Kidney (tissue), 14 donors: ENCODE data around the gene SLC7A7. TPM values are rescaled to one million over a fixed set of nuclear protein-coding genes. Genes with fewer than 3 reads are reported as not detected.
"Not testable (repeated sequence)": the region's sequence is repeated elsewhere in the genome, so short reads cannot be mapped to it uniquely, and the experiment has no call there.

Experiments used
- DNase-seq, 5 donors: peaks; one replicate each; pipeline ENCODE4 v3.0.0-alpha.2; 2013 to 2020
- FAIRE-seq: peaks from 2 replicates; lab custom pipeline; 2012; peaks lifted over from hg19 to GRCh38; lab: Jason Lieb, UNC
- H3K27ac ChIP-seq, 2 donors: one replicate each; pipeline ENCODE4 v1.7.0; 2013; ENCODE audit warnings: low read depth in 2 of 2, low read length in 2 of 2, inconsistent platforms in 1 of 2
- H3K27me3 ChIP-seq: one replicate; pipeline ENCODE4 v1.7.1; 2013; ENCODE audit warnings: low read length, inconsistent platforms; ENCODE audit not compliant: control insufficient read depth, insufficient read depth
- H3K36me3 ChIP-seq, 3 donors: one replicate each; pipeline versions ENCODE4 v1.7.0 to v1.7.1; 2013; ENCODE audit warnings: low read length in 3 of 3, control low read depth in 1 of 3, inconsistent platforms in 1 of 3; ENCODE audit not compliant: insufficient read depth in 3 of 3, control insufficient read depth in 2 of 3
- H3K4me1 ChIP-seq, 3 donors: one replicate each; pipeline versions ENCODE4 v1.7.0 to v1.7.1; 2013; ENCODE audit warnings: low read length in 3 of 3, inconsistent platforms in 1 of 3, low read depth in 1 of 3; ENCODE audit not compliant: control insufficient read depth in 2 of 3, insufficient read depth in 2 of 3
- H3K4me3 ChIP-seq, 3 donors: one replicate each; pipeline versions ENCODE4 v1.7.0 to v1.8.1; 2013; ENCODE audit warnings: low read length in 3 of 3, control low read depth in 1 of 3, inconsistent platforms in 1 of 3
- H3K9ac ChIP-seq, 3 donors: one replicate each; pipeline versions ENCODE4 v1.7.0 to v1.7.1; 2013; ENCODE audit warnings: low read length in 3 of 3, control low read depth in 1 of 3, inconsistent platforms in 1 of 3
- H3K9me3 ChIP-seq, 3 donors: one replicate each; pipeline versions ENCODE4 v1.7.0 to v1.7.1; 2013; ENCODE audit warnings: low read length in 3 of 3, control low read depth in 1 of 3, inconsistent platforms in 1 of 3; ENCODE audit not compliant: control insufficient read depth in 2 of 3, insufficient read depth in 1 of 3
- CTCF ChIP-seq: IDR thresholded peaks from 3 replicates; pipeline ENCODE4 v1.5.1; 2012; ENCODE audit warnings: mild to moderate bottlenecking, moderate library complexity, borderline replicate concordance; ENCODE audit not compliant: insufficient read depth; ENCODE audit errors: extremely low read depth
- intact Hi-C: fragments of 100-400 bp; cut with DNase I; formaldehyde crosslinking; loops from one replicate; pipeline ENCODE4 v1.11.1; 2022
- polyA plus RNA-seq: library from polyadenylated mRNA; stranded (reverse); fragments of 350-450 nt; fragmentation: Illumina TruSeq; extraction: RNeasy Lipid Tissue Mini Kit (QIAGEN cat#74804); gene quantifications from one replicate; pipeline ENCODE4 v1.2.3, GENCODE V29; 2014; ENCODE audit warnings: low read depth, low replicate concordance; ENCODE audit not compliant: insufficient read depth
- total RNA-seq: library from RNA; stranded (reverse); fragmentation: NEBNext Ultra II Directional; extraction: Animal tissue kit (Norgen Biotek cat#: 25700); gene quantifications from one replicate; pipeline ENCODE4 v1.2.1, GENCODE V29; 2021
- donor health status: control.
- donor health status: control.
- donor health status: control.
- donor health status: control.
- donor health status: control.
- donor health status: DM: yes; HTN: yes; CAD: no.
- donor health status: Normal renal cell carcinoma (clear cell type).

Gene SLC7A7
- total and polyA plus RNA-seq, 2 donors from 2014 or later = 26.6 to 235 TPM

GRCh38 chr14:22740020-22740419 is 75.2 kb downstream of the SLC7A7 start:
- Histone ChIP-seq H3K27ac (no peak overlapping the region), H3K9me3 (no peaks in the 10 kb centered on the region), H3K27me3 (no peaks in the 10 kb centered on the region), H3K9ac (no peak overlapping the region), H3K4me1 (no peaks in the 10 kb centered on the region), H3K36me3 (no peaks in the 10 kb centered on the region), H3K4me3 (no peak overlapping the region)
- TF ChIP-seq CTCF = no peak
- intact Hi-C loops = no loop called here
- FAIRE-seq (no peak), DNase-seq (no peak)

GRCh38 chr14:22739423-22739822 is 75.8 kb downstream of the SLC7A7 start:
- no peaks in the 10 kb centered on the region for H3K27me3 ChIP-seq
- no peak overlapping the region for H3K4me3 ChIP-seq
- no peaks in the 10 kb centered on the region for H3K36me3 ChIP-seq
- no peak overlapping the region for H3K27ac ChIP-seq
- TF ChIP-seq CTCF = no peak
- DNase-seq (no peak), FAIRE-seq (no peak)
- H3K9me3 ChIP-seq = no peaks in the 10 kb centered on the region
- no peaks in the 10 kb centered on the region for H3K4me1 ChIP-seq
- intact Hi-C loops = no loop called here
- H3K9ac ChIP-seq = no peak overlapping the region

GRCh38 chr14:22737052-22737451 is 78.2 kb downstream of the SLC7A7 start:
- H3K36me3 ChIP-seq = no peaks in the 10 kb centered on the region
- no peak overlapping the region for H3K27ac ChIP-seq
- H3K9ac ChIP-seq = no peak overlapping the region
- no peaks in the 10 kb centered on the region for H3K27me3 ChIP-seq
- TF ChIP-seq CTCF = no peak
- no peak overlapping the region for H3K4me3 ChIP-seq
- no peaks in the 10 kb centered on the region for H3K4me1 ChIP-seq
- DNase-seq (no peak), FAIRE-seq (no peak)
- no peaks in the 10 kb centered on the region for H3K9me3 ChIP-seq
- intact Hi-C loops = no loop called here

- H3K27me3 ChIP-seq, H3K4me3 ChIP-seq, H3K9ac ChIP-seq, H3K36me3 ChIP-seq, DNase-seq, H3K4me1 ChIP-seq, H3K27ac ChIP-seq, H3K9me3 ChIP-seq, FAIRE-seq, intact Hi-C loops: not testable (repeated sequence)
These were observed 78.9 kb downstream of the SLC7A7 start for GRCh38 chr14:22736384-22736783.
